ENCODE results near the gene SCMH1. TPM values are rescaled to one million over a fixed set of nuclear protein-coding genes. Genes with fewer than 3 reads are reported as not detected.
"Not testable (repeated sequence)": the region's sequence is repeated elsewhere in the genome, so short reads cannot be mapped to it uniquely, and the experiment has no call there.

The SCMH1 gene
- polyA plus RNA-seq, 1 of the 3 experiments (the other 2 are of a cell fraction), result 38.5 TPM

DNA sequence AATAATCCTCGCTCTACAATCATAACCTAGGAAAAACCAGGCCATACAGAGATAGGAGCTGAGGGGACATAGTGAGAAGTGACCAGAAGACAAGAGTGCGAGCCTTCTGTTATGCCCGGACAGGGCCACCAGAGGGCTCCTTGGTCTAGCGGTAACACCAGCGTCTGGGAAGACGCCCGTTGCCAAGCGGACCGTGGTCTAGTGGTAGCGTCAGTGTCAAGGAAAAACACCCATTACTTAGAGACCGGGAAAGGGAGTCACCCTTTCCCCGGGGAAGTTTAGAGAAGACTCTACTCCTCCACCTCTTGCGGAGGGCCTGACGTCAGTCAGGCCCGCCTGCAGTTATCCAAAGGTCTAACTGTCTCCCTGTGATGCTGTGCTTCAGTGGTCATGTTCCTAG is 124.9 kb downstream of the SCMH1 start:
- WGBS (ENCODE audit: low lambda C conversion rate), result 97% methylated on average over 13 of the region's 15 CpGs
- POLR2A ChIA-PET, DNase-seq: not testable (repeated sequence)

DNA sequence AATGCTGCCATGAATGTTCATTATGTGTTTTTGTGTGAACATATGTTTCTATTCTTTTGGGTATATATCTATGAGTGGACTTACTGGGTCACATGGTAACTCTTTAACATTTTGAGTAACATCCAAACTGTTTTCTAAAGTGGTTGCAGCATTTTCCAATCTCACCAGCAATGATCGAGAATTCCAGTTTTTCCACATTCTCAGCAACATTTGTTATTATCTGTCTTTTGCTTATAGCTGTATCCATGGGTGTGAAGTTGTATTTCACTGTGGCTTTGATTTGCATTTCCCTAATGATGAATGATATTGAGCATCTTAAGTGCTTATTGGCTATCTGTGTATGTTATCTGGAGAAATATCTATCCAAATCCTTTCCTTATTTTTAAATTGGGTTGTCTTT is 131.4 kb downstream of the SCMH1 start:
- H3K9me3 ChIP-seq, result no peaks in the 10 kb centered on the region
- no peaks in the 10 kb centered on the region; the same call in 1 of the 2 replicates for H3K9me2 ChIP-seq
- no peak overlapping the region for H2AFZ ChIP-seq (ENCODE audit: low read depth)
- H3K9ac ChIP-seq, result no peak overlapping the region
- H3K36me3 ChIP-seq (replicated peaks in 1 of 2; ENCODE audit: control insufficient read depth in 1 of 2, insufficient read depth in 2 of 2, low read length in 1 of 2), result peaks cover 20 to 21% of the 10 kb centered on the region in 2 experiments
- H3F3A ChIP-seq (replicated peaks; ENCODE audit: insufficient read depth), result peaks cover 26% of the 10 kb centered on the region
- ChIA-PET POLR2A (no interaction called here), CTCF (no interaction called here)
- no peaks in the 10 kb centered on the region for H4K20me1 ChIP-seq (ENCODE audit: insufficient read depth)
- H3K27me3 ChIP-seq (ENCODE audit: insufficient read depth), result no peaks in the 10 kb centered on the region
- peak overlapping the region; percentile 69; the same call in 1 of the 2 replicates for H3K4me2 ChIP-seq
- H3K79me2 ChIP-seq (ENCODE audit: insufficient read depth), result no peaks in the 10 kb centered on the region
- TF ChIP-seq, protein P1, sequence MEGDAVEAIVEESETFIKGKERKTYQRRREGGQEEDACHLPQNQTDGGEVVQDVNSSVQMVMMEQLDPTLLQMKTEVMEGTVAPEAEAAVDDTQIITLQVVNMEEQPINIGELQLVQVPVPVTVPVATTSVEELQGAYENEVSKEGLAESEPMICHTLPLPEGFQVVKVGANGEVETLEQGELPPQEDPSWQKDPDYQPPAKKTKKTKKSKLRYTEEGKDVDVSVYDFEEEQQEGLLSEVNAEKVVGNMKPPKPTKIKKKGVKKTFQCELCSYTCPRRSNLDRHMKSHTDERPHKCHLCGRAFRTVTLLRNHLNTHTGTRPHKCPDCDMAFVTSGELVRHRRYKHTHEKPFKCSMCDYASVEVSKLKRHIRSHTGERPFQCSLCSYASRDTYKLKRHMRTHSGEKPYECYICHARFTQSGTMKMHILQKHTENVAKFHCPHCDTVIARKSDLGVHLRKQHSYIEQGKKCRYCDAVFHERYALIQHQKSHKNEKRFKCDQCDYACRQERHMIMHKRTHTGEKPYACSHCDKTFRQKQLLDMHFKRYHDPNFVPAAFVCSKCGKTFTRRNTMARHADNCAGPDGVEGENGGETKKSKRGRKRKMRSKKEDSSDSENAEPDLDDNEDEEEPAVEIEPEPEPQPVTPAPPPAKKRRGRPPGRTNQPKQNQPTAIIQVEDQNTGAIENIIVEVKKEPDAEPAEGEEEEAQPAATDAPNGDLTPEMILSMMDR (IDR thresholded peaks at IDR 0.05), result no peak
- TF ChIP-seq CHD2 (IDR thresholded peaks at IDR 0.05; ENCODE audit: low read length, partially characterized antibody), result no peak
- no peak for TF ChIP-seq GATA2 (CRISPR knock-in tag; IDR thresholded peaks at IDR 0.05)
- no peak for TF ChIP-seq FOXM1 (IDR thresholded peaks at IDR 0.05; ENCODE audit: low read depth)
- no peak for TF ChIP-seq RFX5 (IDR thresholded peaks at IDR 0.05; ENCODE audit: low read length)
- TF ChIP-seq POLR2AphosphoS5 (IDR thresholded peaks at IDR 0.05; ENCODE audit: low read depth, low read length), result no peak
- no peak for TF ChIP-seq YY1 (IDR thresholded peaks at IDR 0.05; ENCODE audit: low read depth)
- TF ChIP-seq, protein P2, sequence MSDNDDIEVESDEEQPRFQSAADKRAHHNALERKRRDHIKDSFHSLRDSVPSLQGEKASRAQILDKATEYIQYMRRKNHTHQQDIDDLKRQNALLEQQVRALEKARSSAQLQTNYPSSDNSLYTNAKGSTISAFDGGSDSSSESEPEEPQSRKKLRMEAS (IDR thresholded peaks at IDR 0.05; ENCODE audit: low read depth), result no peak
- TF ChIP-seq, protein P3, sequence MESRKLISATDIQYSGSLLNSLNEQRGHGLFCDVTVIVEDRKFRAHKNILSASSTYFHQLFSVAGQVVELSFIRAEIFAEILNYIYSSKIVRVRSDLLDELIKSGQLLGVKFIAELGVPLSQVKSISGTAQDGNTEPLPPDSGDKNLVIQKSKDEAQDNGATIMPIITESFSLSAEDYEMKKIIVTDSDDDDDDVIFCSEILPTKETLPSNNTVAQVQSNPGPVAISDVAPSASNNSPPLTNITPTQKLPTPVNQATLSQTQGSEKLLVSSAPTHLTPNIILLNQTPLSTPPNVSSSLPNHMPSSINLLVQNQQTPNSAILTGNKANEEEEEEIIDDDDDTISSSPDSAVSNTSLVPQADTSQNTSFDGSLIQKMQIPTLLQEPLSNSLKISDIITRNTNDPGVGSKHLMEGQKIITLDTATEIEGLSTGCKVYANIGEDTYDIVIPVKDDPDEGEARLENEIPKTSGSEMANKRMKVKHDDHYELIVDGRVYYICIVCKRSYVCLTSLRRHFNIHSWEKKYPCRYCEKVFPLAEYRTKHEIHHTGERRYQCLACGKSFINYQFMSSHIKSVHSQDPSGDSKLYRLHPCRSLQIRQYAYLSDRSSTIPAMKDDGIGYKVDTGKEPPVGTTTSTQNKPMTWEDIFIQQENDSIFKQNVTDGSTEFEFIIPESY (IDR thresholded peaks at IDR 0.05; ENCODE audit: borderline replicate concordance, low read depth), result no peak
- no peak for TF ChIP-seq FOXJ3 (CRISPR knock-in tag; IDR thresholded peaks at IDR 0.05)
- no peak for DNase-seq
- 97% methylated on average over 1 of the region's 1 CpG for WGBS (ENCODE audit: low lambda C conversion rate)
- H3K27ac ChIP-seq (ENCODE audit: low read depth in 2 of 2, low read length in 1 of 2), result peak overlapping the region in 1 of 2 experiments; percentile 89; a peak in 2 of 4 replicates
- H3K4me3 ChIP-seq (ENCODE audit: low read depth in 2 of 2, low read length in 1 of 2), result no peak overlapping the region
- peaks cover 11 to 17% of the 10 kb centered on the region in 2 experiments; a peak in 3 of 4 replicates for H3K4me1 ChIP-seq (ENCODE audit: control insufficient read depth in 1 of 2, insufficient read depth in 2 of 2, low read depth in 1 of 2, low read length in 1 of 2)

More for the DNA sequence above, 124.9 kb downstream of the SCMH1 start:
- not testable (repeated sequence) for H4K20me1 ChIP-seq (ENCODE audit: insufficient read depth); H3K27me3 ChIP-seq (ENCODE audit: insufficient read depth); H3K4me1 ChIP-seq (ENCODE audit: control insufficient read depth in 1 of 2, insufficient read depth in 2 of 2, low read depth in 1 of 2, low read length in 1 of 2); H3F3A ChIP-seq (replicated peaks; ENCODE audit: insufficient read depth); H3K4me2 ChIP-seq; H3K9me2 ChIP-seq; H3K4me3 ChIP-seq (ENCODE audit: low read depth in 2 of 2, low read length in 1 of 2); H3K9me3 ChIP-seq; H2AFZ ChIP-seq (ENCODE audit: low read depth); H3K27ac ChIP-seq (ENCODE audit: low read depth in 2 of 2, low read length in 1 of 2); H3K79me2 ChIP-seq (ENCODE audit: insufficient read depth); H3K9ac ChIP-seq
- peaks cover 31 to 32% of the 10 kb centered on the region in 2 experiments for H3K36me3 ChIP-seq (replicated peaks in 1 of 2; ENCODE audit: control insufficient read depth in 1 of 2, insufficient read depth in 2 of 2, low read length in 1 of 2)
- CTCF ChIA-PET, result interaction anchor here (1.1 kb wide), 1 partner anchor 14 kb away, joined by 3 read pairs; no protein-coding TSS in a partner anchor
- TF ChIP-seq, protein P1 (IDR thresholded peaks at IDR 0.05), result peak; percentile 27; the same call in 1 of the 2 replicates

Data from SK-N-SH (cell line).